HepG2 (cell line): ENCODE measurements around the gene YY1. TPM values are rescaled to one million over a fixed set of nuclear protein-coding genes. Genes with fewer than 3 reads are reported as not detected.

Source experiments
- ESRRA ChIP-seq: sonication (generic); formaldehyde crosslinking; IDR thresholded peaks from 2 replicates; pipeline ENCODE4 v1.5.1; 2020; ENCODE audit warnings: mild to moderate bottlenecking, low read depth, missing genetic modification reagents
- GZF1 ChIP-seq: sonication (generic); formaldehyde crosslinking; IDR thresholded peaks from 2 replicates; pipeline ENCODE4 v1.5.1; 2020; ENCODE audit warnings: mild to moderate bottlenecking, missing genetic modification reagents
- IKZF5 ChIP-seq: IDR thresholded peaks from 2 replicates; pipeline ENCODE4 v1.6.1; 2018; ENCODE audit warnings: missing genetic modification reagents, mild to moderate bottlenecking, missing compliant biosample characterization
- ISL2 ChIP-seq: sonication (generic); formaldehyde crosslinking; IDR thresholded peaks from 2 replicates; pipeline ENCODE4 v1.5.0; 2020; ENCODE audit warnings: missing genetic modification reagents
- MAFF ChIP-seq: IDR thresholded peaks from 2 replicates; pipeline ENCODE4 v1.6.1; 2011; ENCODE audit warnings: low read depth, low read length, improper control_type of control experiment
- MBNL3 ChIP-seq: fragments of 250-450 bp; sonication (Bioruptor Pico); conservative IDR thresholded peaks from 2 replicates; pipeline ENCODE4 v1.8.0; 2022; ENCODE audit warnings: mild to moderate bottlenecking, inconsistent platforms
- NR0B2 ChIP-seq: sonication (generic); formaldehyde crosslinking; IDR thresholded peaks from 2 replicates; pipeline ENCODE4 v1.4.0; 2020; ENCODE audit warnings: mild to moderate bottlenecking, missing genetic modification reagents
- PBX3 ChIP-seq: sonication (generic); formaldehyde crosslinking; IDR thresholded peaks from 2 replicates; pipeline ENCODE4 v1.8.1; 2023; ENCODE audit warnings: missing genetic modification reagents, inconsistent platforms, borderline replicate concordance
- PITX1 ChIP-seq: sonication (generic); formaldehyde crosslinking; IDR thresholded peaks from 2 replicates; pipeline ENCODE4 v1.5.1; 2020; ENCODE audit warnings: mild to moderate bottlenecking, missing genetic modification reagents
- RFXAP ChIP-seq: sonication (generic); formaldehyde crosslinking; IDR thresholded peaks from 2 replicates; pipeline ENCODE4 v1.4.0; 2020; ENCODE audit warnings: missing genetic modification reagents, borderline replicate concordance
- SIX4 ChIP-seq: sonication (generic); formaldehyde crosslinking; IDR thresholded peaks from 2 replicates; pipeline ENCODE4 v1.4.0; 2020; ENCODE audit warnings: missing genetic modification reagents
- SMAD1 ChIP-seq: sonication (generic); formaldehyde crosslinking; IDR thresholded peaks from 2 replicates; pipeline ENCODE4 v1.4.0; 2020; ENCODE audit warnings: missing genetic modification reagents, low read depth, mild to moderate bottlenecking, borderline replicate concordance
- TCF7 ChIP-seq: sonication (generic); IDR thresholded peaks from 2 replicates; pipeline ENCODE4 v1.6.1; 2016; ENCODE audit warnings: antibody characterized with exemption, low read depth
- ZBTB46 ChIP-seq: sonication (generic); formaldehyde crosslinking; IDR thresholded peaks from 2 replicates; pipeline ENCODE4 v1.4.0; 2020; ENCODE audit warnings: mild to moderate bottlenecking, missing genetic modification reagents, borderline replicate concordance
- ZC3H13 ChIP-seq: sonication (generic); formaldehyde crosslinking; IDR thresholded peaks from 2 replicates; pipeline ENCODE4 v1.8.1; 2023; ENCODE audit warnings: mild to moderate bottlenecking, missing genetic modification reagents, moderate library complexity
- ZFY ChIP-seq: sonication (generic); formaldehyde crosslinking; IDR thresholded peaks from 2 replicates; pipeline ENCODE4 v1.4.0; 2020; ENCODE audit warnings: missing genetic modification reagents
- ZNF138 ChIP-seq: sonication (generic); formaldehyde crosslinking; IDR thresholded peaks from 2 replicates; pipeline ENCODE4 v1.5.0; 2020; ENCODE audit warnings: mild to moderate bottlenecking, low read depth, missing genetic modification reagents
- ZNF205 ChIP-seq: IDR thresholded peaks from 2 replicates; pipeline ENCODE4 v1.6.1; 2018; ENCODE audit warnings: missing biosample characterization, missing genetic modification reagents
- ZNF576 ChIP-seq: sonication (generic); formaldehyde crosslinking; IDR thresholded peaks from 2 replicates; pipeline ENCODE4 v1.4.0; 2020; ENCODE audit warnings: mild to moderate bottlenecking, missing genetic modification reagents
- ZNF7 ChIP-seq: IDR thresholded peaks from 2 replicates; pipeline ENCODE4 v1.6.1; 2016; ENCODE audit warnings: missing biosample characterization, missing genetic modification reagents
- ZNF782 ChIP-seq: sonication (generic); formaldehyde crosslinking; IDR thresholded peaks from 2 replicates; pipeline ENCODE4 v1.4.0; 2020; ENCODE audit warnings: missing genetic modification reagents, mild to moderate bottlenecking, borderline replicate concordance
- ZXDC ChIP-seq: sonication (generic); formaldehyde crosslinking; IDR thresholded peaks from 2 replicates; pipeline ENCODE4 v1.5.0; 2020; ENCODE audit warnings: mild to moderate bottlenecking, missing genetic modification reagents
- polyA plus RNA-seq, 8 experiments: library from polyadenylated mRNA; depleted of rRNA in 3 of 8; stranded (reverse) in 7 of 8; unstranded in 1 of 8; fragments of >200 nt; fragmentation: Illumina TruSeq in 4 of 8; extraction: Trizol in 4 of 8; gene quantifications; 2 replicates each; pipeline versions ENCODE4 v1.2.1 to v1.2.3, GENCODE V29; 2011 to 2016; ENCODE audit warnings: low read depth in 4 of 8, missing spikeins in 1 of 8, mixed read lengths in 1 of 8; ENCODE audit not compliant: insufficient read depth in 1 of 8
- total RNA-seq, 5 experiments: library from RNA; depleted of rRNA; stranded (reverse); fragments of >200 nt; fragmentation: Illumina TruSeq; extraction: Trizol; gene quantifications; 2 replicates each; pipeline ENCODE4 v1.2.3, GENCODE V29; 2016; ENCODE audit warnings: low read depth in 1 of 5

Gene YY1
- total and polyA plus RNA-seq, 2 of the 13 experiments (the other 11 are each of a cell fraction or from before 2014, with no cell fraction given), result 29.4 to 68.1 TPM

- TF ChIP-seq ZNF576 (CRISPR knock-in tag) (no peak), ESRRA (CRISPR knock-in tag) (no peak), PBX3 (no peak), ZXDC (no peak), ZNF138 (CRISPR knock-in tag) (no peak), ZC3H13 (CRISPR knock-in tag) (0 out of 2 replicates have a peak, but pooled peaks have one; percentile 35), ISL2 (CRISPR knock-in tag) (peak; percentile 12; the same call in 1 of the 2 replicates), ZNF782 (0 out of 2 replicates have a peak, but pooled peaks have one; percentile 38), ZNF7 (no peak), SIX4 (CRISPR knock-in tag) (no peak), ZNF205 (CRISPR knock-in tag) (no peak; the same call in 1 of the 2 replicates), IKZF5 (no peak), PITX1 (CRISPR knock-in tag) (no peak), TCF7 (no peak), GZF1 (CRISPR knock-in tag) (no peak), MAFF (no peak), NR0B2 (CRISPR knock-in tag) (no peak; the same call in 1 of the 2 replicates), SMAD1 (CRISPR knock-in tag) (no peak), ZBTB46 (CRISPR knock-in tag) (no peak), MBNL3 (CRISPR knock-in tag) (no peak), ZFY (CRISPR knock-in tag) (peak; percentile 64), RFXAP (CRISPR knock-in tag) (peak; percentile 39; the same call in 1 of the 2 replicates)
Observed at GRCh38 chr14:100306101-100306997, 67.4 kb downstream of the YY1 start, which contains the start of gene SLC25A29 (continued).
